GM08714 (cell line): ENCODE measurements around the gene CYFIP2.

Source experiments
- H3K4me3 ChIP-seq: fragments of 200-500 bp; sonication (Bioruptor generic); 2 replicates; pipeline ENCODE4 v1.5.1; 2014; ENCODE audit warnings: mild to moderate bottlenecking, low read length, inconsistent platforms
- ZNF274 ChIP-seq: IDR thresholded peaks from 2 replicates; pipeline ENCODE4 v1.6.1; 2012; ENCODE audit warnings: mild to moderate bottlenecking, low read depth, low read length

CYFIP2 gene

DNA sequence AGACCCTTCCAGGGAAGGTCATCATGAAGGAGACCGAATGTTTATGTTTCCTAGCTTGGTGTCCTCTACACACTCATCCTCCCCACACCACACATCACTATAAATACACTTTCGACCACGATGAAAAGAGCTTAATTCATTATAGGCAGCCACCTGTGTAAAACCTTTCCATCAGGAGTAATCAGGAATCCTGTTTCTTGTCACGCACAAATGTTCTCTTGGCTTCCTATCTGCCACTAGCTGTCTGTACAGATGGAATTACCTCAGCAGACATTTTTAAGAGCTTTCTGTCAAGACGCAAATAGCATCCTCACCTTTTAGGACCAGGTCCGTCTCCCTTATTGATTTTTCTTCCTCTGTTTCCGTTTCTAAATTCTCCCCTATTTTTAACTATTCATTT lies 79.1 kb downstream of the CYFIP2 start:
- H3K4me3 ChIP-seq = no peak overlapping the region
- TF ChIP-seq ZNF274 = no peak

DNA sequence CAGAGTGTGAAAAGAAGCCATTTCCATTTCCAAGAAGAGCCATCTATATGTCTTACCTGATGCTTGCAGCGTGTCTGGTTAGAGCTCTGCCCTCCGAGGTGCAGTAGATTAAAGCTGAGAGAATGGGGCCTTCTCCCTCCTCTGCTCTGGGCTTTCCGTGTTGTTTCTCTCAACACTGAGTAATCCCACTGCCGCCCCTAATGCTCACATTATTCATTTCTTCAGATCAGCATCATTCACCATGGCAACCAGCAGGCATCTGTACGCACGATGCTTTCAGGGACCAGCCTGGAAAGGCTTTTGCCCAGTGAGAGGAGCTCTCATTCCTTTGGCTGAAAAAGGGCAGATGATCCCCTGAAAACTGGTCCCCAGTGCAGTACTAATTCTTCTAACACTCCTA lies 79.6 kb downstream of the CYFIP2 start:
- no peak for TF ChIP-seq ZNF274
- no peak overlapping the region for H3K4me3 ChIP-seq

DNA sequence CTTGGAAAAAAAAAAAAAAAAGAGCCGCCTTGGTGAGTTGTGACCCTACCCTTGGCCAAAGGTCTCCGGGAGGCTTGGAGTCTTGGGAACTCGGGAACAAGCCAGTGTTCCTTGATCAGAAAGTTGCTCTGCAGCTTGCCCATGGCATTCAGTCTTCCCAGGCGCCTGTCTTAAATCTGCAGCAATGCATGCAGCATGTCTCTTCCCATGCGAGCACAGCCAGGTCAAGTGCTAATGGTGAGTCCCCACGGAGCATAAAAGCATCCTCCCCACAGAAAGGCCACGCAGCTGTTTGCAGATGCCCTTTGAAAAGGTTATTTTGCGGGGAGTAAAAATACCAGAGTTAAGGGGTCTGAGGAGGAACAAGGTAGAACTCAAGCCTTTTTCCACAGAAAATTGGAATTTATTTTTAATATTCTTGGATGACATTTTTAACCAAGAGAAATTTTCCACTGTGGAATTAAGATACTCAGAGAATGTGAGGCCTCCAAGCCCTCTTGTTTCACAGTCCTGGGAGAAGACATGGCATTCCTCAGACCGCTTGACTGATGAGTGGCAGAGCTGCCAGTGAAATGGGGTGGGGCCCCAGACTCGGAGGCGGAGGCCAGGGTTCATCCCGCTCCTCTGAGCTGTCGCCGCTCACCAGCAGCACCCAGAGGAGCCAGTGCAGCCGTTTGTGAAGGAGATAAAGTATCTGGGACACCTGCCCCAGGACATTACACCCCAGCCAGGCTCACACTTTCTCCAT lies 81.6 kb downstream of the CYFIP2 start:
- H3K4me3 ChIP-seq = no peak overlapping the region
- no peak for TF ChIP-seq ZNF274

DNA sequence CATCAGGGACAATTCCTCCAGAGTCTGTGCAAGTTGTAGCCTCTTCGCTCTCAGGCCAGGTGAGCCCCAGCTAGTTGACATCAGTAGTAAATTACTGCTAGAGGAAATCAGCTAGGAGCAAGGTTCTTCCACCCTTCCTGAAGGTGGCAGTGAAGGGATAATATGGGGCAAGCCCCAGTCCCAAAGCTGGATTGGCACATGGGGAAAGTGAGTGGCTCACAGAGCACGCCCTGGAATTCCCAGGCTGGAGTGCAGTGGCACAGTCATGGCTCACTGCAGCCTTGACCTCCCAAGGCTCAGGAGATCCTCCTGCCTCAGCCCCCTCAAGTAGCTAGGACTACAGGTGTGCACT lies 82.1 kb downstream of the CYFIP2 start:
- no peak for TF ChIP-seq ZNF274
- H3K4me3 ChIP-seq = no peak overlapping the region

DNA sequence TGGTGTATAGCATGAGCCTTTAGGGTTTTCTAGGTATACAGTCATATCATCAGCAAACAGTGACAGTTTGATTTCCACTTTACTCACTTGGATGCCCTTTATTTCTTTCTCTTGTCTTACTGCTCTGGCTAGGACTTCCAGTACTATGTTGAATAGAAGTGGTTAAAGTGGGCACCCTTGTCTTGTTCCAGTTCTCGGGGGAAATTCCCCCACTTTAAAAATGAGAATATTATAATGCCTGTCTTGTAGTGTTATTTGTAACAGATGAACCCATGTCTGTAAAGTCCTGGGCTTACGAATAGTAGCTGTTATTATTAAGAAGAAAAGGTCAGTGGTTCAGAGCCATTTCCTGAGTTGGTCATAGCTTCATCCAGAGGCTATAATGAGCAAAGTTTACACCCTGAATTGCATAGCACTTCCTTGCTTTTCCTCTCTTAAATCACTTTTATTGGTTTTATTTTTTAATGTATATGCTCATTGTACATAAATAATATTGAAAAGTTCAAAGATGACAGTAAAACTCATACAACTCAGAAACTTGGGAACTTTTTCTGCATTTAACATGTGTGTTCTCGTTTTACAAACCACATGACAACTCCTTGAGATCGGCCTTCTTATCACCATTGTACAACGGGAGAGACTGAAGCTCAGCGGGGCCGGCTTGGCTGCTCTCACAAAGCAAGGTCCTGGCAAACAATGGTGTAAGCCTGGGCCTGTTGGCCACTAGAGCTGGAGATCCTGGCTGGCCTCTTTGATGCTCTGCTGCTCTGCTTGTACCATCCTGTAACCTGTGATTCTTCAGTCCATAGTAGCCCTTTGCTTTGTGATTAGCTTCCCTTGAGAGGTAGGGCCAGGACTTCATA lies 85.2 kb downstream of the CYFIP2 start:
- TF ChIP-seq ZNF274 = no peak
- H3K4me3 ChIP-seq = no peak overlapping the region

DNA sequence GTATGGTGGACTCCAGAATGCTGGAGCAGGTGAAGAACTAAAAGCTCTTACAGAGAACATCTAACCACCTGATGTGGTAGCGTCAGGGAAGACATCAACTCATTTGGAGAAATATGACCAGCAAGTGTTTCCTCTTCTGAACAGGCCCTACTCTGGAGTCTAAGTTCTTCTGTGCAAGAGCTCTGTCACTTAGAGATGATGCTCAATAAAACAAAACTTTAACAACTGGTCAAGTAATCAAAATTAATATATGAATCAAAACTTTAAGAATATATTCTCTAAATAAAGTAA lies 85.8 kb downstream of the CYFIP2 start:
- no peak overlapping the region for H3K4me3 ChIP-seq
- TF ChIP-seq ZNF274 = no peak

DNA sequence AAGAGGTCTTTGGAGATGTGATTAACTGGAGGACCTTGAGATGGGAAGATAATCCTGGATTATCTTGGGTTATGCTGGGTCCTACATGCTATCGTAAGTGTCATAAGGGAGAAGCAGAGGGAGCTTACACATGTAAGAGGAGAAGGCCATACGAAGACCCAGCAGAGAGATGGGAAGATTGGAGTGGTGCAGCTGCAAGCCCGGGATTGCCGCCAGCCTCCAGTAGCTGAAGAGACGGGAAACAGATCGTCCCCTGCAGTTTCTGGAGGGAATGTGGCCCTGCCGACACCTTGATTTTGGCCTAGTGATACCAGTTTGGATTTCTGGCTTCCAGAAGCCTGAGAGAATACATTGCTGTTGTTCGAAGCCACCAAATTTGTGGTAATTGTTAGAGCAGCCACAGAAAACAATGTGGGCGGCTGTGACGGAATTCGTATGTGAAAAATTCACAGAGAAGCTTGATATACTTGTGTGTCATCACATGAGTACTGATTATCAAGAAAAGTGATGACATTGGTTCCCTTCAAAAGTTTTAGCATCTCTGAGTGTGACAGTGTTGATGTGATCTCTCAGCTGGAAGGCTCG lies 86.9 kb downstream of the CYFIP2 start:
- TF ChIP-seq ZNF274 = no peak
- no peak overlapping the region for H3K4me3 ChIP-seq

DNA sequence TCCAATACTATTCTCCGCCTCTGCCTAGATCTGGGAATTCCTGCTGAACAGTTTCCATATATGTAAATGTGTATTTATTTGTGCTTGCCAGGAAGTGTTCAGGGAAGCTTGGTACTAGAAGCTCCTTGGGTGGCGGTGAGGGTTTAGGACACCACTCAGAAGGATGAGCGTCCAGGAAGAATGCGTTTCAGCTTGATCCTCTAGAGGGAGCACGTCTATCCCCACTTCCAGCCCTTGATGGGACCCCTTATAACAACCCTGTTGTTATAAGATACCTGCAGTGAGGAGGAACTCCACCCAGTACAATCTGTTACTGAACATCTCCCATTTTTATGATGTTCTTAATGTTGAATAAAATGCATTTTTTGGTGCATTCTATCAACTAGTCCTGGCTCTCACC lies 88.9 kb downstream of the CYFIP2 start:
- no peak overlapping the region for H3K4me3 ChIP-seq
- TF ChIP-seq ZNF274 = no peak

DNA sequence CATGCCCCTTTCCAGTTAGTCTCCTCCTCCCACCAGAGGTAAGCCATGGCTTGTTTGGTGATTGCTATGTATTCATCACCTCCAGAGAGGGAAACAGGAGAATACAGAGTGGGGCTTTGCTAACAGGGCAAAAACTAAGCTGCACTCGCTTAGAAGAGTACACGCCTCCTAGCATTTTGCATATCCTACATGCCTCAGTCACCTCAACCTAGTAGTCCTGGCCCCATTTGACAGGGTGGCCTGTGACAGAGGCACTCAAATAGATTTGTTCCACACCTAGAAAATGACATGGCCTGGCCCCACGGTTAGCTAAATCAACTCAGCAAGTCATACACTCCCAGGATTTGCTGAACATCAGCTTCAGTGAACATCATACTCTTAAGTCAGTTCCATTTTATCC lies 90.7 kb downstream of the CYFIP2 start:
- H3K4me3 ChIP-seq = no peak overlapping the region

DNA sequence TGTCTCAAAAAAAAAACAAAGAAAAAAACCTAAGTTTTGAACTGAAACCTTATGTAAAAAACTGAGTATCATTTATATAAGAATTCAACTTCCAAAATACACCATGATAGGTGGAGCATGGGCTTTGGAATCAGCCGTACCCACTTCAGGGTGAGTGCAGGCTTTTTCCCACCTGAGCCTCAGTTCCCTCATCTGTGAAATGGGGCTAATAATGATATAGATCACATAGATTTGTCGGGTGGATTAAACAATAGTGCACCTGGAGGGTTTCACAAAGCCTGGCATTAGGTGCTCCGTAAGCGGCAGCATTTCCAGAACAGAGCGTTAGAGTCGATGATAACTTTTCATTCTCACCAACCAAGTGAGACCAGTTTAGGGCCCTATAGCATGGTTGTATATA lies 91.9 kb downstream of the CYFIP2 start:
- H3K4me3 ChIP-seq = no peak overlapping the region
- TF ChIP-seq ZNF274 = no peak

More for the DNA sequence above, 90.7 kb downstream of the CYFIP2 start:
- no peak for TF ChIP-seq ZNF274

DNA sequence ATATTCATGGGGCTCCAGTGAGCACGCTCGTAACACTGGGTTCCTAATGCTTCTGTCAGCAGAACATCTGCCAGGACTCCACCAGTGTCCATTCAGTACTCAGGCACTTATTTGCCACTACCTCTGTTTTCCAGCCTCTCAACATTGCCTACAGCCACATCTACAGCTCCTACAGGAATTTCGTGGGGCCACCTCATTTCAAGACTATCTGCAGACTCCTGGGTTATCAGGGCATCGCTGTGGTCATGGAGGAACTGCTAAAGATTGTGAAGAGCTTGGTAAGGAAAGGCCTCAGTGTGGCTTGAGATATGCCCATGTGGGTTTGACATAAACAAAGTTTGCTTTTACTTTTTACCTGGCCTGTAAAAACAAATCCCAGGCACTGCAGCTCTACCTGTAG lies 92.9 kb downstream of the CYFIP2 start:
- no peak for TF ChIP-seq ZNF274
- H3K4me3 ChIP-seq = no peak overlapping the region

DNA sequence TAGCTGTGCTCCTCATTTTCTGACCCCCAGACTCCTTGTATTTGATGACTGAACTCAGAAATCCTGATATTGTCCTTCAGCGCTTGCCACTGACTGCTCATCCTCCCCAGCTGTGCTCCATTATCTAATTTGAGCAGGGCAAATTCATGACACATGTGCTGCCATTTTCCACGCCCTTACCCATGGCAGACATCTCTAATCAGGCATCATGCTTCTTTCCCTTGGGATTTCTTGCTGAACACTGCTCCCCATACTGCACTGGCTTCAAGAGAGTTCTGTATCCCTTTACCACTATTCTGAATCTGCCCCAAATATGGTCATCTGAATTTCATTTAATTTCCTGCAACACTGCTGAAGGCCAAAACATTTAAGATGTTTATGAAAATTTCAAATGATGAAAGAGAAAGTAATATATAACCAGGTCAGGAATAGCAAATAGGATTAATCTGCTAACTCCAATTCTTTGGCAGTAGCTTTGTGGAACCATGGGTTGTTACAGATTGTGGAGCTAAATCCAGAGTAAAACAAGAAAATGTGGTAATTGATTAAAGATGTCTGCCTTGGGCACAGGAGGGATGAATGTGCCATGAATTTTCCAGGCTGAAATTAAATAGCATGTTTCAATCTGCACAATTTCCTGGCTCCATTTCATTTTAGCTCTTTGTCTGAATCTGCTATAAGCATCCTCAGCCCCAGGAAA lies 93.6 kb downstream of the CYFIP2 start:
- H3K4me3 ChIP-seq = no peak overlapping the region
- TF ChIP-seq ZNF274 = no peak

DNA sequence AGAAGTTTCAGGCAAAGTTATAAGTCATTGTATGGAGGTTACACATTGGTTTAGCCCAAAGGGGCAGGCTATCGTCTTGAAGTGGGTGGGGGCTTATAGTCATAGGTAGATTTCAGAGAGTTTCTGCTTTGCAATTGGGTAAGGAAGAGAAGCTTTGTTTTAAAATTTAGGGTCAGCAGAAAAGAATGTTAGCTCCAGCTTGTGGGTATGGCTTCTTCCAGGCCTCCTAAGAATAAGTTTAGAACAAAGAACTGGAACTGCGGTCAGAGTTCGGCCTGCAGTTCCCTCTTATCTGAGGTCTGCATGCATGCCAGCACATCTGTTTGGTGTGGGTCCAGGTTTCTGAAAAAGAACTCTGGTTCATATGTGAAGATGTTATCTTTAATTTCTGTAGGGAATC lies 96.1 kb downstream of the CYFIP2 start:
- no peak for TF ChIP-seq ZNF274

DNA sequence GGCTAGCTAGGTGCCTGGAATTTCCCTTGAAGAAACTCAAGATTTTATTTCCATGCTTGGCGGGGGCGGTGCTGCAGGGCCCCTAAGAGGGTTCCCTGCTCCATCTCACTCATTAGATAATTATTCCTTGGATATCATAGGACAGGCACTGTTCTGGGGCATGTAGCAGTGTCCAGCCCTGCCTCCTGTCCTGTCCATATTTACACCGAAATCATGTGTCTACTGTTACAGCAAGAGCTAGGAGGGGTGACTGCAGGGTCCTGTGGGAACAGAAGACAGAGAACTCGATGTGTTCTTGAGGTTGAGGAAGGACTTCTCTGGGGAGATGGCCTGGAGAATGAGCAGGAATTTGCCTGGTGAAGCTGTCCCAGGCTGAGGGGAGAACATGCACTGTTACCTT lies 96.6 kb downstream of the CYFIP2 start:
- TF ChIP-seq ZNF274 = no peak
- H3K4me3 ChIP-seq = no peak overlapping the region

More for the DNA sequence above, 96.1 kb downstream of the CYFIP2 start:
- no peak overlapping the region for H3K4me3 ChIP-seq

DNA sequence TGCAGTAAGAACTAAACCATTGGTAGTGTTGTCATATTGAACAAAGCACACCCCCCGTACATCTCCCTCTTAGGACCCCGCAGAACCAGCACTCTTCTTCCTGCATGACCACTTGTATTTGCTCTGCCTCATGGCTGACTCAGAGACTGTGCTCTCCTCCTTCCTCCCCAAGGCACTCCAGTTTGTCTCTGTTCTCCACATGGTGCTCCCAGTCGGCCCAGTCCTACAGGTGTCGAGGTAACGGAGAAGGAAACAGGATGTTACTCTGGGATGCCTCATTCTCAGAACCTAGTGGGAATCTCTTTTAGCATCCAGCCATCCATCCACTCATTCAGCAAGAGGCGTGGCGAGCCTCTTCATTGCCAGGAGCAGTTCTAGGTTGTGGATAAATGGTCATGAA lies 97.1 kb downstream of the CYFIP2 start:
- no peak for TF ChIP-seq ZNF274
- no peak overlapping the region for H3K4me3 ChIP-seq

DNA sequence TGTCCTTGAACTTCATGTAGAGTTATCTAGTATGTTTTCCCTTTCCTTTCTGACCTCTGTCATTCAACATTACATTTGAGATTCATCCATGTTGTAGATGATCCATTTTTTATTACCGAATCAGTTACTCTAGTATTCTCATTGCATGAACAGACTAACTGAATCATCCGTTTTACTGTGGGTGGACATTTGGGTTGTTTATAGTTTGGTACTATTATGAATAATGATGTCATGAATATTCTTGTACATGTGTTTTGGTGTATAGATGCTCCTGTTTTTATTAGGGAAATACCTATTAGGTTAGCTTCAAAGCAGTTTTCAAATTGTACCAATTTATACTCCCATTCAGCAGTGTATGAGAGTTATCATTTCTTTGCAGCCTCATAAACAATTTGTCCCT lies 99.8 kb downstream of the CYFIP2 start:
- H3K4me3 ChIP-seq = no peak overlapping the region
- no peak for TF ChIP-seq ZNF274
